A549 (cell line): ENCODE data around the gene TCEANC2. TPM values are rescaled to one million over a fixed set of nuclear protein-coding genes. Genes with fewer than 3 reads are reported as not detected.
"Not testable (repeated sequence)": the region's sequence is repeated elsewhere in the genome, so short reads cannot be mapped to it uniquely, and the experiment has no call there.

ENCODE experiments used
- ATAC-seq, 2 experiments: fragments of 200-7000 bp in 1 of 2; fragments of >200 bp in 1 of 2; cut with Nextera tagmentation in 1 of 2; cut with Tn5 transposase in 1 of 2; 3 replicates each; pipeline versions ENCODE4 v1.8.0 to v1.9.1; 2018 to 2020; ENCODE audit warnings: mild to moderate bottlenecking in 1 of 2, moderate library complexity in 1 of 2
- CTCF ChIA-PET: fragments of 300-600 bp; sonication (Branson Sonifier 250); formaldehyde crosslinking; extraction: SDS; loops from one replicate; lab custom pipeline; 2021; ENCODE audit warnings: antibody characterized with exemption, inconsistent platforms; lab: Yijun Ruan, JAX
- POLR2A ChIA-PET: fragments of 350-600 bp; formaldehyde crosslinking; extraction: SDS; loops from one replicate; lab custom pipeline; 2021; ENCODE audit warnings: antibody characterized with exemption, inconsistent platforms; lab: Yijun Ruan, JAX
- DNase-seq, 2 experiments: peaks; one replicate each; pipeline versions ENCODE4 v3.0.0 to v3.0.0-alpha.2; 2011 to 2016; ENCODE audit warnings: low read depth in 1 of 2, low spot score in 1 of 2
- FAIRE-seq: peaks from 2 replicates; lab custom pipeline; 2011; peaks lifted over from hg19 to GRCh38; lab: Jason Lieb, UNC
- H3K27ac ChIP-seq, 2 experiments: fragments of >200 bp; sonication (Bioruptor Twin); formaldehyde crosslinking; 3 replicates each; pipeline ENCODE4 v1.5.1; 2016 to 2017
- H3K4me1 ChIP-seq: fragments of >200 bp; sonication (Bioruptor Twin); formaldehyde crosslinking; 3 replicates; pipeline ENCODE4 v1.6.1; 2016
- H3K4me2 ChIP-seq: fragments of >200 bp; sonication (Bioruptor Twin); formaldehyde crosslinking; 3 replicates; pipeline ENCODE4 v1.6.1; 2016
- H3K4me3 ChIP-seq: fragments of >200 bp; sonication (Bioruptor Twin); formaldehyde crosslinking; 3 replicates; pipeline ENCODE4 v1.5.1; 2016
- H3K9me3 ChIP-seq: fragments of >200 bp; sonication (Bioruptor Twin); formaldehyde crosslinking; 3 replicates; pipeline ENCODE4 v1.6.1; 2016
- CEBPB ChIP-seq, 2 experiments: fragments of >200 bp in 1 of 2; sonication (Bioruptor Twin) in 1 of 2; formaldehyde crosslinking in 1 of 2; IDR thresholded peaks; 2 replicates each; pipeline ENCODE4 v1.6.1; 2012 to 2016
- EHMT2 ChIP-seq: fragments of 200-600 bp; sonication (generic); IDR thresholded peaks from 2 replicates; pipeline ENCODE4 v1.6.1; 2016; ENCODE audit warnings: antibody characterized with exemption, low read depth, mild to moderate bottlenecking, moderate library complexity
- FOXS1 ChIP-seq: fragments of 250-450 bp; sonication (Bioruptor Pico); IDR thresholded peaks from 2 replicates; pipeline ENCODE4 v1.5.0; 2020; ENCODE audit warnings: mild to moderate bottlenecking, moderate library complexity
- HEYL ChIP-seq: fragments of 250-450 bp; sonication (Bioruptor Pico); IDR thresholded peaks from 2 replicates; pipeline ENCODE4 v1.8.0; 2021; ENCODE audit warnings: mild to moderate bottlenecking, moderate library complexity
- HOXB13 ChIP-seq: fragments of 250-450 bp; sonication (Bioruptor Pico); IDR thresholded peaks from 2 replicates; pipeline ENCODE4 v1.5.0; 2020; ENCODE audit warnings: low read depth, mild to moderate bottlenecking, moderate library complexity
- JUNB ChIP-seq: fragments of >200 bp; sonication (Bioruptor Twin); formaldehyde crosslinking; IDR thresholded peaks from 2 replicates; pipeline ENCODE4 v1.6.1; 2016
- KDM1A ChIP-seq: fragments of 200-600 bp; sonication (generic); IDR thresholded peaks from 2 replicates; pipeline ENCODE4 v1.6.1; 2016; ENCODE audit warnings: low read depth, mild to moderate bottlenecking
- MYC ChIP-seq: IDR thresholded peaks from 2 replicates; pipeline ENCODE4 v1.6.1; 2012; ENCODE audit warnings: mild to moderate bottlenecking, inconsistent platforms, low read length, improper control_type of control experiment, borderline replicate concordance
- POLR2AphosphoS2 ChIP-seq: conservative IDR thresholded peaks from 2 replicates; pipeline ENCODE4 v1.6.1; 2012; ENCODE audit warnings: low read length, improper control_type of control experiment, inconsistent platforms
- RCOR1 ChIP-seq: fragments of 150-350 bp; IDR thresholded peaks from 2 replicates; pipeline ENCODE4 v1.6.1; 2014; ENCODE audit warnings: antibody characterized with exemption, low read length, low read depth
- RFX5 ChIP-seq: fragments of 450-650 bp; IDR thresholded peaks from 2 replicates; pipeline ENCODE4 v1.7.1; 2014; ENCODE audit warnings: antibody characterized with exemption, mild to moderate bottlenecking, moderate library complexity
- ZNF302 ChIP-seq: fragments of 250-450 bp; sonication (Bioruptor Pico); IDR thresholded peaks from 2 replicates; pipeline ENCODE4 v1.9.0; 2021; ENCODE audit warnings: inconsistent platforms, mild to moderate bottlenecking, moderate library complexity
- WGBS: methylation state at CpG from one replicate; pipeline ENCODE4 v1.1.6; 2017; ENCODE audit errors: missing lambda C conversion rate; 5-methylcytosine and 5-hydroxymethylcytosine counted together
- polyA plus RNA-seq, 4 experiments: library from polyadenylated mRNA; depleted of rRNA in 3 of 4; stranded (reverse); fragments of >200 nt; fragmentation: RNase III in 1 of 4; extraction: RNeasy Plus Mini Kit Qiagen cat#74134 plus additional on column Dnase treatment in 1 of 4; gene quantifications; 2 replicates in 3 of 4; 3 replicates in 1 of 4; pipeline ENCODE4 v1.2.3, GENCODE V29; 2011 to 2017
- TF ChIP-seq, protein P1 (sequence below): fragments of >200 bp; sonication (Bioruptor Twin); formaldehyde crosslinking; IDR thresholded peaks from 2 replicates; pipeline ENCODE4 v1.6.1; 2016
- TF ChIP-seq, protein P2 (sequence below): fragments of 200-600 bp; sonication (generic); IDR thresholded peaks from 2 replicates; pipeline ENCODE4 v1.6.1; 2016; ENCODE audit warnings: antibody characterized with exemption, mild to moderate bottlenecking, moderate library complexity

TCEANC2 gene
- polyA plus RNA-seq, 2 of the 4 experiments (the other 2 are of a cell fraction), result 1.9 to 3.4 TPM

DNA sequence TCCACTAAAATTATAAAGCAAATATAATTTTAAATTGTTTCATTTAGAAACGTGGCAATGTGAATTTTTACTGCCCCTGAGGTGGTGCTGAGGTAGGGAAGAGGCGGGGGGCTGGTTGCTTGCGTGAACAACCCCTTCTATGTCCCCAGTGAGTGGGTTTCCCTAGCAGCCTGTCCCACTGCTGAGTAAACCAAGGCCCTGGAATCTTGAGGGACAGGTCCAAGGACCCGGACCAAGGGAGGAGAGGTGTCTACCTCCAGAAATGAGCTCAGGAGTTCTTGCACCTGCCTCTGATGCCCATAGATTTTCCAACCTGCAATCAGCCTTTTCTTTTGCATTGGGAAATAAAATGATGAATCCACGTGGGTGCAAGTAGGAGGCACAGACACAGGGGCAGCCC is 34.8 kb upstream of the TCEANC2 start:
- CTCF ChIA-PET, result no interaction called here
- 58% methylated on average over 5 of the region's 5 CpGs for WGBS
- POLR2A ChIA-PET, result no interaction called here
- H3K4me2 ChIP-seq, result no peak overlapping the region
- DNase-seq (no peak), ATAC-seq (no peak), FAIRE-seq (no peak)
- TF ChIP-seq RCOR1, result no peak
- TF ChIP-seq, protein P1, sequence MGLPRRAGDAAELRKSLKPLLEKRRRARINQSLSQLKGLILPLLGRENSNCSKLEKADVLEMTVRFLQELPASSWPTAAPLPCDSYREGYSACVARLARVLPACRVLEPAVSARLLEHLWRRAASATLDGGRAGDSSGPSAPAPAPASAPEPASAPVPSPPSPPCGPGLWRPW, result no peak
- H3K9me3 ChIP-seq, result no peaks in the 10 kb centered on the region
- no peak overlapping the region for H3K4me3 ChIP-seq
- H3K4me1 ChIP-seq, result peaks cover 12% of the 10 kb centered on the region
- H3K27ac ChIP-seq, result no peak overlapping the region

DNA sequence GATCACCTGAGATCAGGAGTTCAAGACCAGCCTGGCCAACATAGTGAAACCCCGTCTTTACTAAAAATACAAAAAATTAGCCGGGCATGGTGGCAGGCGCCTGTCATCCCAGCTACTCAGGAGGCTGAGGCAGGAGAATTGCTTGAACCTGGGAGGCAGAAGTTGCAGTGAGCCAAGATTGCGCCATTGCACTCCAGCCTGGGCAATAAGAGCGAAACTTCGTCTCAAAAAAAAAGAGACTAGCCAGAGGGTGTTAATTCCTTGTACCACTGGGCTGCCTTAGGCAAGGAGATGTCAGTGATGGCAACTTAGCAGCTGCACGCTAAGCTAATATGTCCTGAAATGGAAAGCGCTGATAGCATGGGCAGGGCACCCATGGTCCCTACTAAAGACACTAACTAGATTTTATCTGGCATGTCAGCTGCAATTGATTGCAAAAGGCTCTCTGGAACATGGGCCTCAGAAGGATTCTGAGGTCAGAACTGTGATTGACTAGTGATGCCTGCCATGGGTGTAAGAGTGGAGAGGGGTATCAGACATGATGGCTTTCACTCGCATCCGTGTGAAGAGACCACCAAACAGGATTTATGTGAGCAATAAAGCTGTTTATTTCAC is 33.7 kb upstream of the TCEANC2 start:
- H3K4me2 ChIP-seq, DNase-seq, ATAC-seq, POLR2A ChIA-PET, CTCF ChIA-PET, H3K9me3 ChIP-seq, H3K4me3 ChIP-seq, FAIRE-seq, H3K27ac ChIP-seq: not testable (repeated sequence)
- peaks cover 12% of the 10 kb centered on the region for H3K4me1 ChIP-seq
- 91% methylated on average over 10 of the region's 10 CpGs for WGBS

DNA sequence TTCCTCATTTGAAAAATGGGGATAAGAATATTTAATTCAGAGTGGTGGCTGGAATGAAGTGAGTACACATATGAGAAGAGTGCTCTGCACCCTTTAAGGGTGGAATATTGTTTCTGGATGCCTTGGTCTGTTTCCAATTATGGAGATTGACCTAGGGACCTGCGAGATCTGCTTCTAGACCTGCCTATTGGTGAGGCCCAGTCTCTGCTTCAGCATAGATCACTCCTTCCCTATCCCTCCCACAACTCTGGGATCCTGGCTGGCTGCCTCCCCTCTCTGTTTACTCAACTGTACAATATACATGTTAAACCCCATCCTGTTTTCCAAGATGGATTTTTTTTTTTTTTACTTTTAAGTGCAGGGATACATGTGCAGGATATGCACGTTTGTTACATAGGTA is 29.1 kb upstream of the TCEANC2 start:
- POLR2A ChIA-PET, result no interaction called here
- no peak overlapping the region for H3K27ac ChIP-seq
- no peaks in the 10 kb centered on the region for H3K4me1 ChIP-seq
- no peaks in the 10 kb centered on the region for H3K9me3 ChIP-seq
- no peak overlapping the region for H3K4me3 ChIP-seq
- CTCF ChIA-PET, result no interaction called here
- 67% methylated on average over 2 of the region's 2 CpGs for WGBS
- TF ChIP-seq, protein P1, result no peak
- TF ChIP-seq EHMT2 (no peak), RFX5 (no peak), FOXS1 (CRISPR knock-in tag) (no peak), KDM1A (no peak), HEYL (no peak), HOXB13 (CRISPR knock-in tag) (no peak), POLR2AphosphoS2 (no peak), CEBPB (IDR thresholded peaks at IDR 0.05) (no peak), JUNB (no peak), ZNF302 (no peak), MYC (no peak)
- TF ChIP-seq, protein P2, sequence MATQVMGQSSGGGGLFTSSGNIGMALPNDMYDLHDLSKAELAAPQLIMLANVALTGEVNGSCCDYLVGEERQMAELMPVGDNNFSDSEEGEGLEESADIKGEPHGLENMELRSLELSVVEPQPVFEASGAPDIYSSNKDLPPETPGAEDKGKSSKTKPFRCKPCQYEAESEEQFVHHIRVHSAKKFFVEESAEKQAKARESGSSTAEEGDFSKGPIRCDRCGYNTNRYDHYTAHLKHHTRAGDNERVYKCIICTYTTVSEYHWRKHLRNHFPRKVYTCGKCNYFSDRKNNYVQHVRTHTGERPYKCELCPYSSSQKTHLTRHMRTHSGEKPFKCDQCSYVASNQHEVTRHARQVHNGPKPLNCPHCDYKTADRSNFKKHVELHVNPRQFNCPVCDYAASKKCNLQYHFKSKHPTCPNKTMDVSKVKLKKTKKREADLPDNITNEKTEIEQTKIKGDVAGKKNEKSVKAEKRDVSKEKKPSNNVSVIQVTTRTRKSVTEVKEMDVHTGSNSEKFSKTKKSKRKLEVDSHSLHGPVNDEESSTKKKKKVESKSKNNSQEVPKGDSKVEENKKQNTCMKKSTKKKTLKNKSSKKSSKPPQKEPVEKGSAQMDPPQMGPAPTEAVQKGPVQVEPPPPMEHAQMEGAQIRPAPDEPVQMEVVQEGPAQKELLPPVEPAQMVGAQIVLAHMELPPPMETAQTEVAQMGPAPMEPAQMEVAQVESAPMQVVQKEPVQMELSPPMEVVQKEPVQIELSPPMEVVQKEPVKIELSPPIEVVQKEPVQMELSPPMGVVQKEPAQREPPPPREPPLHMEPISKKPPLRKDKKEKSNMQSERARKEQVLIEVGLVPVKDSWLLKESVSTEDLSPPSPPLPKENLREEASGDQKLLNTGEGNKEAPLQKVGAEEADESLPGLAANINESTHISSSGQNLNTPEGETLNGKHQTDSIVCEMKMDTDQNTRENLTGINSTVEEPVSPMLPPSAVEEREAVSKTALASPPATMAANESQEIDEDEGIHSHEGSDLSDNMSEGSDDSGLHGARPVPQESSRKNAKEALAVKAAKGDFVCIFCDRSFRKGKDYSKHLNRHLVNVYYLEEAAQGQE, result no peak
- ATAC-seq (no peak), FAIRE-seq (no peak), DNase-seq (no peak)
- no peak overlapping the region for H3K4me2 ChIP-seq

DNA sequence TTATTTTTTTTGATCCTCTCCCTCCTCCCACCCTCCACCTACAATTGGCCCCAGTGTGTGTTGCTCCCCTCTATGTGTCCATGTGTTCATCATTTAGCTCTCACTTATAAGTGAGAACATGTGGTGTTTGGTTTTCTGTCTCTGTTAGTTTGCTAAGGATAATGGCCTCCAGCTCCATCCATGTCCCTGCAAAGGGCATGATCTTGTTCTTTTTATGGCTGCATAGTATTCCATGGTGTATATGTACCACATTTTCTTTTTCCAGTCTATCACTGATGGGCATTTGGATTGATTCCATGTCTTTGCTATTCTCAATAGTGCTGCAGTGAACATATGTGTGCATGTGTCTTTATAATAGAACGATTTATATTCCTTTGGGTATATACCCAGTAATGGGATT is 28.6 kb upstream of the TCEANC2 start:
- DNase-seq, ATAC-seq, H3K4me3 ChIP-seq, H3K4me1 ChIP-seq, POLR2A ChIA-PET, H3K9me3 ChIP-seq, FAIRE-seq, H3K4me2 ChIP-seq, H3K27ac ChIP-seq, CTCF ChIA-PET: not testable (repeated sequence)
- WGBS, result 50% methylated on average over 1 of the region's 1 CpG
